MM.1S (cell line): ENCODE measurements around the gene SMYD1.

Source experiments
- CTCF ChIP-seq: fragments of 300-600 bp; sonication (generic); IDR thresholded peaks from 2 replicates; pipeline ENCODE4 v1.5.1; 2016; ENCODE audit warnings: antibody characterized with exemption, low read length, mixed read lengths
- EZH2 ChIP-seq: fragments of 300-600 bp; sonication (generic); optimal IDR thresholded peaks from 2 replicates; pipeline ENCODE3; 2017; ENCODE audit warnings: low read depth, mild to moderate bottlenecking, antibody characterized with exemption, low read length, mixed read lengths
- EZH2phosphoT487 ChIP-seq: fragments of 300-600 bp; sonication (generic); IDR thresholded peaks from 2 replicates; pipeline ENCODE4 v1.6.1; 2018; ENCODE audit warnings: antibody characterized with exemption, low read length

- TF ChIP-seq CTCF (no peak), EZH2 (no peak), EZH2phosphoT487 (no peak)
Measured at GRCh38 chr2:88066543-88066942, 1.1 kb upstream of the SMYD1 start.
